HG03460 (cell line): ENCODE data around the gene RPIA.
"Not testable (repeated sequence)": the region's sequence is repeated elsewhere in the genome, so short reads cannot be mapped to it uniquely, and the experiment has no call there.

Experiments used
- ATAC-seq: cut with Tn5 transposase; IDR thresholded peaks from one replicate; pipeline ENCODE4 v1.9.1; 2021; ENCODE audit not compliant: unreplicated experiment

Gene RPIA

GRCh38 chr2:88733155-88733902 lies 41.9 kb downstream of the RPIA start:
- no peak for ATAC-seq

GRCh38 chr2:88735133-88735532 lies 43.7 kb downstream of the RPIA start:
- no peak for ATAC-seq

GRCh38 chr2:88735853-88736252 lies 44.4 kb downstream of the RPIA start:
- ATAC-seq, result no peak

GRCh38 chr2:88736437-88736836 lies 45.0 kb downstream of the RPIA start:
- ATAC-seq, result no peak

- no peak for ATAC-seq
Measured at GRCh38 chr2:88737385-88737784, 45.9 kb downstream of the RPIA start.

- no peak for ATAC-seq
Measured at GRCh38 chr2:88738271-88738670, 46.8 kb downstream of the RPIA start.

GRCh38 chr2:88739985-88740600 lies 48.6 kb downstream of the RPIA start:
- ATAC-seq, result peak; percentile 84

GRCh38 chr2:88746929-88747490 lies 55.5 kb downstream of the RPIA start:
- no peak for ATAC-seq

GRCh38 chr2:88747990-88748389 lies 56.5 kb downstream of the RPIA start:
- no peak for ATAC-seq

- no peak for ATAC-seq
Measured at GRCh38 chr2:88751768-88752167, 60.3 kb downstream of the RPIA start.

- ATAC-seq, result peak; percentile 87
Measured at GRCh38 chr2:88753833-88754584, 62.5 kb downstream of the RPIA start.

GRCh38 chr2:88754585-88755320 lies 63.3 kb downstream of the RPIA start:
- ATAC-seq, result peak; percentile 25

GRCh38 chr2:88755836-88756235 lies 64.4 kb downstream of the RPIA start:
- ATAC-seq, result no peak

GRCh38 chr2:88757025-88757424 lies 65.6 kb downstream of the RPIA start:
- no peak for ATAC-seq

- not testable (repeated sequence) for ATAC-seq
Measured at GRCh38 chr2:88758702-88759101, 67.2 kb downstream of the RPIA start.

GRCh38 chr2:88760819-88761598 lies 69.5 kb downstream of the RPIA start:
- ATAC-seq, result no peak

GRCh38 chr2:88764141-88764849 lies 72.8 kb downstream of the RPIA start:
- ATAC-seq, result no peak

- no peak for ATAC-seq
Measured at GRCh38 chr2:88764850-88765153, 73.3 kb downstream of the RPIA start.

- peak; percentile 77 for ATAC-seq
Measured at GRCh38 chr2:88765154-88765888, 73.8 kb downstream of the RPIA start.
